Spleen (tissue), 7 donors: ENCODE data around the gene ZDHHC11.

ENCODE experiments used
- CTCF ChIP-seq, 11 experiments: fragments of 200-600 bp in 7 of 11; fragments of 450-650 bp in 4 of 11; sonication (generic) in 4 of 11; IDR thresholded peaks in 8 of 11; conservative IDR thresholded peaks in 3 of 11; 1 replicate in 7 of 11; 2 replicates in 4 of 11; pipeline versions ENCODE4 v1.4.0 to v1.8.0; 2016 to 2021; ENCODE audit warnings: antibody characterized with exemption in 11 of 11, inconsistent platforms in 4 of 11, mild to moderate bottlenecking in 1 of 11
- POLR2A ChIP-seq, 3 donors: fragments of 450-650 bp; IDR thresholded peaks; one replicate each; pipeline ENCODE4 v1.5.1; 2017; ENCODE audit warnings: antibody characterized with exemption in 3 of 3, mild to moderate bottlenecking in 1 of 3
- POLR2AphosphoS5 ChIP-seq, 3 donors: sonication (generic); formaldehyde crosslinking; IDR thresholded peaks; one replicate each; pipeline ENCODE4 v1.5.1; 2017; ENCODE audit warnings: antibody characterized with exemption in 3 of 3
- donor health status: DM: no; HTN: no; CAD: no; lungs with moderate emphysema.
- donor health status: DM: no; HTN: no; CAD: no.
- donor health status: DM: no; HTN: no; CAD: no.

GRCh38 chr5:816176-816575 is 34.6 kb downstream of the ZDHHC11 start:
- TF ChIP-seq CTCF (IDR thresholded peaks at IDR 0.05 in 8 of 11, conservative IDR thresholded peaks at IDR 0.05 in 3 of 11): no peak
- TF ChIP-seq POLR2A (IDR thresholded peaks at IDR 0.05): no peak
- TF ChIP-seq POLR2AphosphoS5 (IDR thresholded peaks at IDR 0.05): no peak
